ENCODE measurements around the gene COL4A1.

GRCh38 chr13:110334841-110335490, 28.0 kb upstream of the COL4A1 start:
- TF ChIP-seq POLR2A (IDR thresholded peaks at IDR 0.05) (no peak), EP300 (IDR thresholded peaks at IDR 0.05) (no peak), POLR2AphosphoS5 (IDR thresholded peaks at IDR 0.05) (no peak)
- TF ChIP-seq, protein P1, sequence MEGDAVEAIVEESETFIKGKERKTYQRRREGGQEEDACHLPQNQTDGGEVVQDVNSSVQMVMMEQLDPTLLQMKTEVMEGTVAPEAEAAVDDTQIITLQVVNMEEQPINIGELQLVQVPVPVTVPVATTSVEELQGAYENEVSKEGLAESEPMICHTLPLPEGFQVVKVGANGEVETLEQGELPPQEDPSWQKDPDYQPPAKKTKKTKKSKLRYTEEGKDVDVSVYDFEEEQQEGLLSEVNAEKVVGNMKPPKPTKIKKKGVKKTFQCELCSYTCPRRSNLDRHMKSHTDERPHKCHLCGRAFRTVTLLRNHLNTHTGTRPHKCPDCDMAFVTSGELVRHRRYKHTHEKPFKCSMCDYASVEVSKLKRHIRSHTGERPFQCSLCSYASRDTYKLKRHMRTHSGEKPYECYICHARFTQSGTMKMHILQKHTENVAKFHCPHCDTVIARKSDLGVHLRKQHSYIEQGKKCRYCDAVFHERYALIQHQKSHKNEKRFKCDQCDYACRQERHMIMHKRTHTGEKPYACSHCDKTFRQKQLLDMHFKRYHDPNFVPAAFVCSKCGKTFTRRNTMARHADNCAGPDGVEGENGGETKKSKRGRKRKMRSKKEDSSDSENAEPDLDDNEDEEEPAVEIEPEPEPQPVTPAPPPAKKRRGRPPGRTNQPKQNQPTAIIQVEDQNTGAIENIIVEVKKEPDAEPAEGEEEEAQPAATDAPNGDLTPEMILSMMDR (IDR thresholded peaks at IDR 0.05) = no peak

Data from gastroesophageal sphincter (tissue), 3 donors.